ENCODE measurements around the gene CCRL2. TPM values are rescaled to one million over a fixed set of nuclear protein-coding genes. Genes with fewer than 3 reads are reported as not detected.

The CCRL2 gene
- total RNA-seq, 1 experiment from 2014 or later = not detected

DNA sequence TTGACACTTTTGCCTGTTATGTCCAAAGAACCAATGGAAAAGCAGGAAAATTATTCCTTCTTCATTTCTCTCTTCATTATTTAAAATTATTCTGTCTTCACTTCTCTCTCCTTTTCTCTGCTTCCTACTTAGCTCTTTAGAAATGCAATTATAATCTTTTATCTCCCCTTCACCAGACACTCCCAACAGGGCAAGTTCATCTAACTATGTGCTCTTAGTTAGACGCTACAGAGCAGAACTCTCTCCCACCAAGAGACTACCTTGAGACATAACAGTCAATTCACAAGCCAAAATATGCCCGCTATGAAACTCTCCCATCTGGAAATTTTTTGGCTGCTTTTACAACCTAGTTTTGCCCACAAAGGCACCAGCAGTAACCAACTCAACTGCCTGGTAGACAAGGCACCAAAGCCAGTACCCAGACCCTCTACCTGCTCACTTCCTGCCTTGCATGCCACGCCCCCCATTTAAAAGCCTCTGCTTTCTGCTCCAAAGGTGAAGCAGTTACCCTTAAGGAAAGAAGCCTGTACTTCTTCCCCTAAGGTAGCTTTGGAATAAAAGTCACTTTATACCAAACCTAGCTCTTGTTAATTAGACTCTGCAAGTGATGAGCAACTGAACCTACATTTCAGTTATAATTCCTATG is 28.1 kb downstream of the CCRL2 start (continued):
- TF ChIP-seq, protein P1, sequence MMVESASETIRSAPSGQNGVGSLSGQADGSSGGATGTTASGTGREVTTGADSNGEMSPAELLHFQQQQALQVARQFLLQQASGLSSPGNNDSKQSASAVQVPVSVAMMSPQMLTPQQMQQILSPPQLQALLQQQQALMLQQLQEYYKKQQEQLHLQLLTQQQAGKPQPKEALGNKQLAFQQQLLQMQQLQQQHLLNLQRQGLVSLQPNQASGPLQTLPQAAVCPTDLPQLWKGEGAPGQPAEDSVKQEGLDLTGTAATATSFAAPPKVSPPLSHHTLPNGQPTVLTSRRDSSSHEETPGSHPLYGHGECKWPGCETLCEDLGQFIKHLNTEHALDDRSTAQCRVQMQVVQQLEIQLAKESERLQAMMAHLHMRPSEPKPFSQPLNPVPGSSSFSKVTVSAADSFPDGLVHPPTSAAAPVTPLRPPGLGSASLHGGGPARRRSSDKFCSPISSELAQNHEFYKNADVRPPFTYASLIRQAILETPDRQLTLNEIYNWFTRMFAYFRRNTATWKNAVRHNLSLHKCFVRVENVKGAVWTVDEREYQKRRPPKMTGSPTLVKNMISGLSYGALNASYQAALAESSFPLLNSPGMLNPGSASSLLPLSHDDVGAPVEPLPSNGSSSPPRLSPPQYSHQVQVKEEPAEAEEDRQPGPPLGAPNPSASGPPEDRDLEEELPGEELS (CRISPR knock-in tag; IDR thresholded peaks at IDR 0.05) = no peak
- no peak for TF ChIP-seq ETV6 (CRISPR knock-in tag; IDR thresholded peaks at IDR 0.05)
- TF ChIP-seq TEAD1 (CRISPR knock-in tag; IDR thresholded peaks at IDR 0.05) = no peak

DNA sequence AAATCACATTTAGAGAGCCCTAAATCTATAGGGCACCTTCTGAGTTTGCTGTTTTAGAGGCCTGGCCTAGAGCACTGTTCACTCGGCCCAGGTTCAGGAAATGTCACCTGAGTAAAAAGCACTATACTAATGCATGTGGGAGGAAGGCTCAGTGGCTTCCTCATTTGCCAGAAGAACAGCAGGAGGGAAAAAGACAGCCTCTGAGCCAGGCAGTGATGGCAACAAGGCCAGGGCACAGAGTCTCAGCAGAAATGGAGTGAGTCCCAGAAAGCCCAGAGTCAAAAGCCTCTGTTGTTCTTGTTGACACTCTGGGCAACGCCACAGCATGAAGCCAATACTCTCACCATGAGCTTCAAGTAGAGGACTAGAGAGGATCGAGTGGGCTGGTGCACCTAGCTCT is 31.8 kb downstream of the CCRL2 start:
- CTCF ChIA-PET = interaction anchor here (1.2 kb wide), 2 partner anchors 12 to 50 kb away, joined by 3 to 4 read pairs; no protein-coding TSS in a partner anchor
- DNase-seq (ENCODE audit: low spot score) (no peak), ATAC-seq (no peak)
- Mint-ChIP-seq H3K36me3 (no peaks in the 10 kb centered on the region), H3K4me1 (peaks cover 13% of the 10 kb centered on the region), H3K9me3 (peaks cover 2% of the 10 kb centered on the region), H3K4me3 (no peak overlapping the region), H3K27ac (no peak overlapping the region), H3K27me3 (ENCODE audit: low read depth) (no peaks in the 10 kb centered on the region)
- TF ChIP-seq, protein P2, sequence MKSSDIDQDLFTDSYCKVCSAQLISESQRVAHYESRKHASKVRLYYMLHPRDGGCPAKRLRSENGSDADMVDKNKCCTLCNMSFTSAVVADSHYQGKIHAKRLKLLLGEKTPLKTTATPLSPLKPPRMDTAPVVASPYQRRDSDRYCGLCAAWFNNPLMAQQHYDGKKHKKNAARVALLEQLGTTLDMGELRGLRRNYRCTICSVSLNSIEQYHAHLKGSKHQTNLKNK (CRISPR knock-in tag; IDR thresholded peaks at IDR 0.05) = no peak
- TF ChIP-seq, protein P3, sequence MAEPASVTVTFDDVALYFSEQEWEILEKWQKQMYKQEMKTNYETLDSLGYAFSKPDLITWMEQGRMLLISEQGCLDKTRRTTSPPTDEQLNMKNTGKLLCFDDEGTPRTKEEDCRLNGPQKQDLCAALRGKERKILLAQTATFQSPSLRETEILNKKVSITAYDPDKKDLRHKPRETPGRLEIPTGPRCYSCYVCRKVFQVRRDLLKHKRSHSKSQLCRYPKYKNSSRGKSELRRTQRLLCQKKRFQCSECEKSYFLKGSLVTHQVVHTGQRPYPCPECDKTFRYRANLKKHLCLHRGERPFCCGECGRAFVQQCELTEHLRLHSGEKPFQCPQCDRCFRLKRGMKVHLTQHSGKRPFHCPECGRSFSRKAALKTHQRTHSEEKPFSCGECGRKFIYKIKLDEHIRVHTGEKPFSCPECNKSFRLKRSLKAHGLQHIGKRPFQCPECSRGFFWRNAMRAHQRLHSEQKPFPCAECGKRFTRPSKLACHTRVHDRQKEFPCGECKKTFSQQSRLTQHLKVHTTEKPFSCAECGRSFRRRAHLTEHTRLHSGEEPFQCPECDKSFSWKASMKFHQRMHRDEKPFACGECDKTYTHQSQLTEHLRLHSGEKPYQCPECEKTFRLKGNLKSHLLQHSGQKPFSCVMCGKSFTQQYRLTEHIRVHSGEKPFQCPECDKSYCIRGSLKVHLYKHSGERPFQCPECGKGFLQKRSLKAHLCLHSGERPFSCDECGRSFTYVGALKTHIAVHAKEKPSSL (CRISPR knock-in tag; conservative IDR thresholded peaks at IDR 0.05) = no peak
- no peak for TF ChIP-seq MYBL2 (CRISPR knock-in tag; IDR thresholded peaks at IDR 0.05)
- TF ChIP-seq PRRX2 (CRISPR knock-in tag; IDR thresholded peaks at IDR 0.05) = no peak
- TF ChIP-seq GTF2I (CRISPR knock-in tag; conservative IDR thresholded peaks at IDR 0.05) = no peak
- TF ChIP-seq SOX15 (CRISPR knock-in tag; IDR thresholded peaks at IDR 0.05) = no peak
- TF ChIP-seq, protein P4, sequence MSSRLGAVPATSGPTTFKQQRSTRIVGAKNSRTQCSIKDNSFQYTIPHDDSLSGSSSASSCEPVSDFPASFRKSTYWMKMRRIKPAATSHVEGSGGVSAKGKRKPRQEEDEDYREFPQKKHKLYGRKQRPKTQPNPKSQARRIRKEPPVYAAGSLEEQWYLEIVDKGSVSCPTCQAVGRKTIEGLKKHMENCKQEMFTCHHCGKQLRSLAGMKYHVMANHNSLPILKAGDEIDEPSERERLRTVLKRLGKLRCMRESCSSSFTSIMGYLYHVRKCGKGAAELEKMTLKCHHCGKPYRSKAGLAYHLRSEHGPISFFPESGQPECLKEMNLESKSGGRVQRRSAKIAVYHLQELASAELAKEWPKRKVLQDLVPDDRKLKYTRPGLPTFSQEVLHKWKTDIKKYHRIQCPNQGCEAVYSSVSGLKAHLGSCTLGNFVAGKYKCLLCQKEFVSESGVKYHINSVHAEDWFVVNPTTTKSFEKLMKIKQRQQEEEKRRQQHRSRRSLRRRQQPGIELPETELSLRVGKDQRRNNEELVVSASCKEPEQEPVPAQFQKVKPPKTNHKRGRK (CRISPR knock-in tag; IDR thresholded peaks at IDR 0.05; ENCODE audit: borderline replicate concordance) = no peak
- POLR2A ChIA-PET = no interaction called here

DNA sequence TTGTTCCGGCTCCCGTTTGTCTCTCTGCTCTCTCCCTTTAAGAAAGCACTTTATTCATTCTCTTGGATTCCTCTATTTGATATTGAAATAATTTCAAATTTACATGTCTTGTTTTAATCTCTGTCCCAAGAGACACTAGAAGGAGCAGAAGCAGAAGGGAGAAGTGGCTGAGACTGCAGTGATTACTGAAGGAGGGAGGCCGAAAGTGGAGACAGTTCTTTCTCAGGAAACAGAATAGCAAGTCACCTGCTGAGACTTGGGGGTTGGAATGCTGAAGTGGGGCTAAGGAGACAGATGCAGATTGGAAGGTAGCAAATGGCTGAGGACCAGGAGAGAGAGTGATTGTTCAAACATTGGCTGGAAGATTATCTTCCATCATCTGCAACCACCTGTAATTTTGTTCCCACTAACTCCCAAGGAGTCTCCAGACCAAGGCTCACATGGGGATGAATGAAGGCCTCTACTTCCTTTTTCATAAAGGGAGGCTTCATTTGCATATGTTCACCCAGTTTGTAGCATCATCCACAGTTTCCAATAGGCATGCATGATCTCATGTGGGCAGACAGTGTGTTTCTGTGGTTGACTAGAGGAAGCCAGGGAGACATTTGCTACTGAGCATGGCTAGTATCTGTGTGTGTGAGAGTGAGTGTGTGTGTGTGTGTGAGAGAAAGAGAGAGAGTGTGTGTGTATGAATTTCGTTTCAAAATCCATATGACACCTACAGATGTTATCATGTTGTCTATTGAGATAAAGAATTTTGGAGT is 33.7 kb downstream of the CCRL2 start:
- ChIA-PET POLR2A (no interaction called here), CTCF (no interaction called here)
- Mint-ChIP-seq H3K36me3 (no peaks in the 10 kb centered on the region), H3K9me3 (no peaks in the 10 kb centered on the region), H3K4me1 (peaks cover 13% of the 10 kb centered on the region), H3K27me3 (ENCODE audit: low read depth) (no peaks in the 10 kb centered on the region), H3K4me3 (no peak overlapping the region), H3K27ac (no peak overlapping the region)
- peak; percentile 26; the same call in 1 of the 2 replicates for ATAC-seq
- DNase-seq (ENCODE audit: low spot score) = no peak
- TF ChIP-seq, protein P5, sequence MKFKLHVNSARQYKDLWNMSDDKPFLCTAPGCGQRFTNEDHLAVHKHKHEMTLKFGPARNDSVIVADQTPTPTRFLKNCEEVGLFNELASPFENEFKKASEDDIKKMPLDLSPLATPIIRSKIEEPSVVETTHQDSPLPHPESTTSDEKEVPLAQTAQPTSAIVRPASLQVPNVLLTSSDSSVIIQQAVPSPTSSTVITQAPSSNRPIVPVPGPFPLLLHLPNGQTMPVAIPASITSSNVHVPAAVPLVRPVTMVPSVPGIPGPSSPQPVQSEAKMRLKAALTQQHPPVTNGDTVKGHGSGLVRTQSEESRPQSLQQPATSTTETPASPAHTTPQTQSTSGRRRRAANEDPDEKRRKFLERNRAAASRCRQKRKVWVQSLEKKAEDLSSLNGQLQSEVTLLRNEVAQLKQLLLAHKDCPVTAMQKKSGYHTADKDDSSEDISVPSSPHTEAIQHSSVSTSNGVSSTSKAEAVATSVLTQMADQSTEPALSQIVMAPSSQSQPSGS (CRISPR knock-in tag; IDR thresholded peaks at IDR 0.05; ENCODE audit: borderline replicate concordance, low read depth) = no peak
- TF ChIP-seq, protein P3 (CRISPR knock-in tag; conservative IDR thresholded peaks at IDR 0.05) = no peak
- TF ChIP-seq TP53 (CRISPR knock-in tag; IDR thresholded peaks at IDR 0.05) (no peak), OVOL2 (CRISPR knock-in tag; IDR thresholded peaks at IDR 0.05; ENCODE audit: borderline replicate concordance) (no peak), ESRRA (CRISPR knock-in tag; IDR thresholded peaks at IDR 0.05; ENCODE audit: borderline replicate concordance) (no peak), RORB (CRISPR knock-in tag; IDR thresholded peaks at IDR 0.05) (no peak), JUN (CRISPR knock-in tag; IDR thresholded peaks at IDR 0.05) (no peak), ZNF121 (CRISPR knock-in tag; IDR thresholded peaks at IDR 0.05) (no peak)
- TF ChIP-seq, protein P6, sequence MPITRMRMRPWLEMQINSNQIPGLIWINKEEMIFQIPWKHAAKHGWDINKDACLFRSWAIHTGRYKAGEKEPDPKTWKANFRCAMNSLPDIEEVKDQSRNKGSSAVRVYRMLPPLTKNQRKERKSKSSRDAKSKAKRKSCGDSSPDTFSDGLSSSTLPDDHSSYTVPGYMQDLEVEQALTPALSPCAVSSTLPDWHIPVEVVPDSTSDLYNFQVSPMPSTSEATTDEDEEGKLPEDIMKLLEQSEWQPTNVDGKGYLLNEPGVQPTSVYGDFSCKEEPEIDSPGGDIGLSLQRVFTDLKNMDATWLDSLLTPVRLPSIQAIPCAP (CRISPR knock-in tag; IDR thresholded peaks at IDR 0.05) = no peak
- TF ChIP-seq, protein P7, sequence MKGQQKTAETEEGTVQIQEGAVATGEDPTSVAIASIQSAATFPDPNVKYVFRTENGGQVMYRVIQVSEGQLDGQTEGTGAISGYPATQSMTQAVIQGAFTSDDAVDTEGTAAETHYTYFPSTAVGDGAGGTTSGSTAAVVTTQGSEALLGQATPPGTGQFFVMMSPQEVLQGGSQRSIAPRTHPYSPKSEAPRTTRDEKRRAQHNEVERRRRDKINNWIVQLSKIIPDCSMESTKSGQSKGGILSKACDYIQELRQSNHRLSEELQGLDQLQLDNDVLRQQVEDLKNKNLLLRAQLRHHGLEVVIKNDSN (CRISPR knock-in tag; IDR thresholded peaks at IDR 0.05) = no peak

Measured in WTC11 (cell line).